PFSK-1 (cell line): Measurements from ENCODE around the gene FOXN3.

Experiments
- FOXP2 ChIP-seq: optimal IDR thresholded peaks from 2 replicates; pipeline ENCODE3; 2011; ENCODE audit warnings: borderline replicate concordance, control low read depth, inconsistent platforms; ENCODE audit not compliant: insufficient read depth; ENCODE audit errors: extremely low read length, extremely low read depth
- POLR2AphosphoS5 ChIP-seq: IDR thresholded peaks from 2 replicates; pipeline ENCODE4 v1.6.1; 2012; ENCODE audit warnings: low read depth, mild to moderate bottlenecking, control low read depth, low read length, moderate library complexity
- REST ChIP-seq, 2 experiments: IDR thresholded peaks; 2 replicates each; pipeline versions ENCODE4 v1.6.1 to v1.8.0; 2011 to 2012; ENCODE audit warnings: low read depth in 2 of 2, low read length in 2 of 2, control low read depth in 1 of 2, inconsistent platforms in 1 of 2, mild to moderate bottlenecking in 1 of 2, moderate library complexity in 1 of 2; ENCODE audit not compliant: insufficient read depth in 1 of 2
- SIN3A ChIP-seq: IDR thresholded peaks from 2 replicates; pipeline ENCODE4 v1.6.1; 2012; ENCODE audit warnings: mild to moderate bottlenecking, low read length, moderate library complexity, borderline replicate concordance; ENCODE audit not compliant: insufficient read depth
- TAF1 ChIP-seq: IDR thresholded peaks from 2 replicates; pipeline ENCODE4 v1.6.1; 2012; ENCODE audit warnings: low read length, control low read depth, borderline replicate concordance; ENCODE audit not compliant: insufficient read depth

Gene FOXN3

GRCh38 chr14:89400529-89400928 is 16.5 kb downstream of the FOXN3 start:
- TF ChIP-seq REST (IDR thresholded peaks at IDR 0.05; ENCODE audit: insufficient read depth in 1 of 2, low read depth in 2 of 2, low read length in 2 of 2), result no peak
- no peak for TF ChIP-seq FOXP2
- TF ChIP-seq TAF1, result no peak
- TF ChIP-seq SIN3A, result no peak
- no peak for TF ChIP-seq POLR2AphosphoS5

DNA sequence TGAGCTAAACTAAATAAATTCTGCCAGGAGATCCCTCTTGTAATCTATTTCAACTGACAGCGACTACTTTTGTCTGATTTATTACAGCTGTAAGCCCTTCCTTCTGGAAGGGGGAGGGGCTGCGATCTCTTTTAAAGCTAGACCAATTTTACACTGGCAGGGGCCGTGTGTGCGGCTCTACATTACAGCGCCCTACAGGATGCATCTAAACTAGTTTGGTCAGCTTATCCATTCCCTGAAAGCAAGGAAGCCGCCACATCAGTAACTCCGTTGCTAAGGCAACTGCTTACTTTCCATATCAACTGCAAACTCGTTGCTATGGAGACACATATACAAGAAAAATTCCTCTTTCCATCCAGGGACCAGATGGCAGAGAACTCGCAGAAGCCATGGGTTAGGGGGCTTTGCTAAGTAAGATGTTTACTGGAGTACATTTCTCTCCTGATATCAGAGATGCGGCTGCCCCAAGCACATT is 17.4 kb downstream of the FOXN3 start:
- no peak for TF ChIP-seq TAF1
- no peak for TF ChIP-seq FOXP2
- no peak for TF ChIP-seq SIN3A
- TF ChIP-seq POLR2AphosphoS5, result no peak
- TF ChIP-seq REST (IDR thresholded peaks at IDR 0.05; ENCODE audit: insufficient read depth in 1 of 2, low read depth in 2 of 2, low read length in 2 of 2), result no peak

DNA sequence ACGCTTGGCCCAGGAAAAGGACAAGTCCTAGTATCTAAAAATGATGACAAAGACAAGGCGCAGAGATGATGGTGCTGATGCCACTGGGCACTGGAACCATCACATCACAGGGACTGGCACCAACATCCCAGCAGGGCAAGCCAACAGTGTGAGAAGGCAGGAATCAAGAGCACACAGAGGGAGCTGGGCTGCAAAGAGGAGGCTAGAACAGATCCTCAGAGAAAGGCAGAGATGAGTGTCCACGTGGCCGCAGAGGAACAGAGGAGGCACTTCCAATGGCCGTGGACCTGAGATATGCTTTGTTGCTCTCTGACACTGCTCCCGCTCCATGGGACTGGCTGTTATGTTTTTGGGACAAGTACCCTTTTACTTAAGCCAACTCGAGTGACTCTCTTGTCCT is 17.9 kb downstream of the FOXN3 start:
- TF ChIP-seq TAF1 (no peak), SIN3A (no peak), POLR2AphosphoS5 (no peak), REST (IDR thresholded peaks at IDR 0.05; ENCODE audit: insufficient read depth in 1 of 2, low read depth in 2 of 2, low read length in 2 of 2) (no peak), FOXP2 (no peak)

DNA sequence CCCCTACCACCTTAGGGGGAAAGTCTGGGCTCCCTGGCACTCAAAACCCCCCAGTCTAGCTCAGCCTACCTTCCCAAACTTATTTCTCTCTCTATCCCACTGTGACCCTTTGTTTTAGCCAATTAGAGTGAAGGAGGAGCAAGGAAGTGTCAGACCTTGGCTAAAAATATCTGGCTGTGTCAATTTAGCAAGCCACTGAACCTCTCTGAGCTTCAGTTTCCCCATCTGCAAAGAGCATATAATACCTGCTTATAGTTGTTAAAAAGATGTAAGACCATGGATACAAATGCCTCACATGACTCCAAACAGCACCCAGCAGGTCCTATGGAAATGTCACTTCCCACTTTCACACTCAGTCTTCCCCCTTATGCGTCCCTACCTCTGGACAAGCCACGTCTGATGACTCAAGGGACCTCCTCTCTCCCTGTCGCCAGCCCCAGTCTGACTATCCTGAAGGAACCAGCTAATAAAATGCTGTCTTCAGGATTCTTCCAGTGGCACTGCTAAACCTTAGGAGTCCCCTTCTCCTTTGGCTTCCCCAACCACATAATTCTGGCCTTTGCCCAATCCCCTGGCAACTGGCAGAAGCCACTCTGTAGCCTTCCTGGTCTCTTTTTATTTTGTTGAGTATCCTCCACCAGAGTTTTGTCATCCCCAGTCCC is 19.3 kb downstream of the FOXN3 start:
- TF ChIP-seq FOXP2 (no peak), REST (IDR thresholded peaks at IDR 0.05; ENCODE audit: insufficient read depth in 1 of 2, low read depth in 2 of 2, low read length in 2 of 2) (no peak), SIN3A (no peak), POLR2AphosphoS5 (no peak), TAF1 (no peak)
